HG03565 (cell line): Measurements from ENCODE around the gene SFN.
"Not testable (repeated sequence)": the region's sequence is repeated elsewhere in the genome, so short reads cannot be mapped to it uniquely, and the experiment has no call there.

Experiments used
- ATAC-seq: cut with Tn5 transposase; IDR thresholded peaks from one replicate; pipeline ENCODE4 v1.9.1; 2021; ENCODE audit warnings: mild to moderate bottlenecking, moderate library complexity; ENCODE audit not compliant: unreplicated experiment

The SFN gene

GRCh38 chr1:26861889-26862378, 1.0 kb upstream of the SFN start:
- no peak for ATAC-seq

GRCh38 chr1:26863685-26864077, 732 bp downstream of the SFN start:
- no peak for ATAC-seq

- peak; percentile 90 for ATAC-seq
Observed at GRCh38 chr1:26864610-26865480, 1.9 kb downstream of the SFN start.

GRCh38 chr1:26873097-26873496, 10.1 kb downstream of the SFN start:
- ATAC-seq, result not testable (repeated sequence)

GRCh38 chr1:26874896-26875295, 11.9 kb downstream of the SFN start:
- no peak for ATAC-seq

- ATAC-seq, result no peak
Observed at GRCh38 chr1:26877326-26877725, 14.4 kb downstream of the SFN start.

GRCh38 chr1:26879793-26880192, 16.8 kb downstream of the SFN start:
- no peak for ATAC-seq

GRCh38 chr1:26881611-26882010, 18.7 kb downstream of the SFN start:
- ATAC-seq, result not testable (repeated sequence)

GRCh38 chr1:26882696-26883463, 19.9 kb downstream of the SFN start:
- no peak for ATAC-seq

- ATAC-seq, result no peak
Observed at GRCh38 chr1:26887125-26887524, 24.2 kb downstream of the SFN start.

GRCh38 chr1:26888231-26888630, 25.3 kb downstream of the SFN start:
- no peak for ATAC-seq

- peak; percentile 63 for ATAC-seq
Observed at GRCh38 chr1:26889551-26890466, 26.9 kb downstream of the SFN start, which contains the start of gene GPN2. Gene GPN2, minus strand, starts transcription at chr1:26890283. Its CDS starts 187 bp downstream, at chr1:26890096.

- peak; percentile 10 for ATAC-seq
Observed at GRCh38 chr1:26890467-26890796, 27.5 kb downstream of the SFN start.

GRCh38 chr1:26894263-26894662, 31.3 kb downstream of the SFN start:
- no peak for ATAC-seq

GRCh38 chr1:26897351-26897750, 34.4 kb downstream of the SFN start:
- ATAC-seq, result no peak

- ATAC-seq, result peak; percentile 74
Observed at GRCh38 chr1:26900001-26900814, 37.3 kb downstream of the SFN start, which contains the start of gene GPATCH3. Gene GPATCH3, minus strand, starts transcription at chr1:26900467. Its CDS starts 25 bp downstream, at chr1:26900442.

- ATAC-seq, result no peak
Observed at GRCh38 chr1:26900815-26901511, 38.0 kb downstream of the SFN start.

GRCh38 chr1:26907071-26907917, 44.3 kb downstream of the SFN start:
- no peak for ATAC-seq
